Cardiac septum (tissue), 1 donor: ENCODE measurements around the gene ANKRD31. TPM values are rescaled to one million over a fixed set of nuclear protein-coding genes. Genes with fewer than 3 reads are reported as not detected.
"Not testable (repeated sequence)": the region's sequence is repeated elsewhere in the genome, so short reads cannot be mapped to it uniquely, and the experiment has no call there.

Experiments used
- DNase-seq: peaks from one replicate; pipeline ENCODE4 v3.0.0-alpha.2; 2020; ENCODE audit warnings: low spot score
- intact Hi-C: fragments of 100-400 bp; cut with DNase I; formaldehyde crosslinking; loops from one replicate; pipeline ENCODE4 v1.14.0; 2022
- total RNA-seq: library from RNA; stranded (reverse); fragmentation: NEBNext Ultra II Directional; extraction: Animal tissue kit (Norgen Biotek cat#: 25700); gene quantifications from one replicate; pipeline ENCODE4 v1.2.1, GENCODE V29; 2021
- donor health status: DM: no; HTN: no; CAD: no.

ANKRD31 gene
- total RNA-seq, 1 donor from 2014 or later: 0.13 TPM

DNA sequence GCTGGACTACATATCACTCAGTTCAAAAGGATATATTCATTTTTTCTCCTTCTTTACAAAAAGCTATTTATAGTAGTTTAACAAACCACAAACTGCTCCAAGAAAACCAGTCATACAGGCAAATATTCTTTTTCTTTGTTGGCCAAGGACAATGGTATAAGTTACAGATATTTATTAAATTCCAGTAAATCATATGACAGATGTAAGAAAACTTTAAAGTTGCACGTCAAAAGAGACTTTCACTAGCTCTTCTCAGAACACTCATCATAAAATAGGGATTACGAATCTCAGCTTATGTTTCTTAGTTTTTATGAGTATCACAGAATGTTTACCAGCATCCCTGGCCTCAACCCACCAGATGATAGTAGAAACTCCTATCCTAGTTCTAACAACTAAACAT is 67.2 kb downstream of the ANKRD31 start:
- DNase-seq: no peak
- intact Hi-C loops: no loop called here

DNA sequence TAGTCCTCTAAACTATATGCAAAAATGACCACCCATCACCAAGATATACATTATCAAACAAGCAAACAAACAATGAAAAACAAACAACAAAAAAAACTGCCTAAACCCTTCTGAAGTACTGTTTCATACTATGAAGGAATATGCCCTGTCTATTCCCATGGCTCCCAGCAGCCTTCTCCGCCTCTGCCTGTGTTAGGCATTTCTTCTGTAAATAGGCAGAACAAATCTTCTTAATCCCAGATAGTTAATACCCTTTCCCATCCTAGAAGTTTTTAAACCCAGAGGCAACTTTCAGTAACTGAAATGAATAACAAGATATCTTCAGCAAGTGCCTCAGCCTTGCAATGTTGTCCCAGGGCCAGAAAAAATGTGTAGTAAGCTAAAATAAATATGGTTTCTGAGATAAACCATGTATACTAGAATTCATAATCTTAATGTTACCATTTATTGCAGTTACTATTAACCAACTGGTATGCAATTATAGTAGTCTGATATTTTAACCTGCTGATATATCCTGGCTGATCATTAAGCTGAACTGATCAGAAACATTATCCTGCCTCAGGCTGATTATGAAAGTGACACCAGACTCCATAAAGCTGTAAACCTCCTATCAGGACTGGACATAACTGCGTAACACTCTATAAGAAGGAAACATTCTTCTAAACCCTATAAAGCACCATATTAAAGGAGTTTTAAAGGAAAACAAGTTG is 68.5 kb downstream of the ANKRD31 start:
- DNase-seq: no peak
- intact Hi-C loops: no loop called here

- intact Hi-C loops: no loop called here
- no peak for DNase-seq
Observed at GRCh38 chr5:75167345-75167744, 69.3 kb downstream of the ANKRD31 start.

DNA sequence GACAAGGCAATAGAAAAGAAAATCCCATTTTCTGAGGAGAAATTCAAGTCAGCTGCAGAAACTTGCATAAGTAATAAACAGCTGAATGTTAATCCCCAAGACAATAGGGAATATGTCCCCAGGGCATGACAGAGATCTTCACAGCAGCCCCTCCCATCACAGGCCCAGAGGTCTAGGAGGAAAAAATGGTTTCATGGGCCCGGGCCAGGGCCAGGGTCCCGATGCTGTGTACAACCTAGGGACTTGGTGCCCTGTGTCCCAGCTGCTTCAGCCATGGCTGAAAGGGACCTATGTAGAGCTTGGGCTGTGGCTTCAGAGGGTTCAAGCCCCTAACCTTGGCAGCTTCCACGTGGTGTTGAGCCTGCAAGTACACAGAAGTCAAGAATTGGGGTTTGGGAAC is 75.2 kb downstream of the ANKRD31 start:
- not testable (repeated sequence) for DNase-seq

GRCh38 chr5:75156585-75156984 is 80.1 kb downstream of the ANKRD31 start:
- DNase-seq: no peak
- intact Hi-C loops: no loop called here

More for the DNA sequence above, 75.2 kb downstream of the ANKRD31 start:
- intact Hi-C loops: not testable (repeated sequence)

GRCh38 chr5:75152860-75153259 is 83.8 kb downstream of the ANKRD31 start:
- no peak for DNase-seq
- intact Hi-C loops: no loop called here

DNA sequence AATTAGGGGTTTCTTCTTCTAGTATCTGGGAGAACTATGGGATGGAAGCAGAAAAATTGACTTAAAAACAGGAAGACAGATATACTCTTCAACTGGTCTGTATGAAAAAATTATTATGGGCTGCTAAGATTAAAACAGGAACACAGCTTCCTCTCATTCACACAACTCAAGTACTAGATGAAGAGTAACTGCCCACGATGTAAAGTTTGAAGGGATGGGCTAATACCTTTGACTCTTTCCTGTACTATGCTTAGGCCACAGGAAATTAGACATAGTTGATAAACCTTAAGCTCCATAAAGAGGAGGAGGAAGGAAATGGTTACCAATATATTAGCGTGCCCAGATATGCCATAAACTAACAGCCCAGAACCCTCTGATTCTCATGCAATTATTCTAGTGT is 88.6 kb downstream of the ANKRD31 start:
- intact Hi-C loops: no loop called here
- DNase-seq: no peak

DNA sequence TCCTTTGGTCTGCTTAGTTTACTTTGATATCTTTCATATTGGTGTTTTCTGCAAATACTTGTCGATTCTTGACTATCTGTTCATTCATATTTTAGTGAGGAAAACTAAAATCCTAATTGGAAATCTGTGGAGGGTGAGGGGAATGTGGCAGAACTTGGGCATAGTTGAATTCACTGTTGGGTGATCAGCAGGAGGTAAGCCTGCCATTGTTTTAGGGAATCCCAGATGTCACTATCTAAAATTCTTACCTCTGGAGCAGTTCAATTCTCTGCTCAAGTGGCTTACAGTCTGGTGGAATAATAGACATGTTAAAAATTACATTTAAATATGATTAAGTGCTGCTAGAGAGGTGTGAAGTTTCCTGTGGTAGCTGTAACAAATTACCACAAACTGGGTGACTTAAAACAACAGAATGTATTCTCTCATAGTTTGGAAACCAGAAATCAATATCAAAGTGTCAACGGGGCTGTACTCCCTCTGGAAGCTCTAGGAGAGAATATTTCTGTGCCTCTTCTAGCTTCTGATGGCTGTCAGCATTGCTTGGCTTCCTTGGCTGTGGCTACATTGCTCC is 94.0 kb downstream of the ANKRD31 start:
- intact Hi-C loops: no loop called here
- no peak for DNase-seq

- no peak for DNase-seq
- intact Hi-C loops: no loop called here
Observed at GRCh38 chr5:75140277-75140676, 96.4 kb downstream of the ANKRD31 start.

DNA sequence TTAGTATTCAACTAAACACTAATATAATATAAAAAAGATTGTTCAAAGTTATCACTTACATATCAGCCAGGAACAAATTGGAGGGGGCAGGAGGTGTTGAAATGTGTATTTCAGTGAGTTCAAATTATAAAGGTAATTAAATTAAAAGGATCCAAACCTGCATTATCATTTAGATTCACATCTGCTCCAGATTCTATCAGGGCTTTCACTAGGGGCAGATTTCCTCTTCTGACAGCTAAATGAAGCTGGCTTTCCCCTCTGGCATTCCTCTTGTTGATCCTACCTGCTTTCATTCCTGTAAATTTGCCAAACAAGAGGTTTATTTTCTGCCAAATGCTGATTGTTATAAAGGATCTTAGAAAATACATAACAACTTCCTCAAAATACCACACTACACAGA is 98.0 kb downstream of the ANKRD31 start:
- no peak for DNase-seq

DNA sequence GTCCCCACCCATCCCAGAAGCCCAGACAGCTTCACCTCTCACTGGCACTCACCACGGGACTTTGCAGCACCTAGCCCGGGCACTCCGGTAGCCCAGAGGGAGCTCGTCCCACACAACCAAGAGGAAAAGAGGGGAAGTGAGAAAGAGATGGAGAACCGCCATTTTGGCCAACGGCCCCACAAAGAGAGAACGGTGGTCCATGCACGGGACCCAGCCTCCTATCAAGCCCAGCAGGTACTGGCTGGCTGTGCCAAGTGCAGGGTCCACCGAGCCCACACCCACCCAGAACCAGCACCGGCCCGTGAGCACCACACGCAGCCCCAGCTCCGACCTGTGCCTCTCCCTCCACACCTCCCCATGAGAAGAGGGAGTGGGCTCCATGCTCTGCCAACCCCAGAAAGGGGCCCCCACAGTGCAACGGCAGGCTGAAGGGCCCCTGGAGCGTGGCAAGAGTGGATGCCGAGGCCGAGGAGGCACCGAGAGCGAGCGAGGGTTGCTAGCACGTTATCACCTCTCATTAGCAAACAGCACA is 105.8 kb downstream of the ANKRD31 start:
- intact Hi-C loops: no loop called here
- no peak for DNase-seq

More for the DNA sequence above, 98.0 kb downstream of the ANKRD31 start:
- intact Hi-C loops: no loop called here

DNA sequence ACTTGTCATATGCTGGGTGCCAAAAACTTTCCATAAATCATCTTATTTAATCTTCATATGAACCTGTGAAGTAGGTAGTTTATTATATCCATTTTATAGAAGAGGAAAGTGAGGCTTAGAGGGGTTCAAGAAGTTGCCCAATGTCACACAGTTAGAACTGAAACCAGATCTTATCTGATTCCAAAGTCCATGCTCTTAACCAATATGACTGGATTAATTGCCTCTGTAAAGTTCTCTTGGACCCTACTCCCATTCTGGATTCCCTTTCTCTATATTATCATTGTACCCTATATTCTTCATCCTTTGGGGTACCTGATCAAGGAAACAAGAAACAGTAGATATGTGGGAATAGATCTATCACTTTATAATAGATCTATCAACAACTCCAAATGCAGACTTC is 119.8 kb downstream of the ANKRD31 start:
- intact Hi-C loops: no loop called here

DNA sequence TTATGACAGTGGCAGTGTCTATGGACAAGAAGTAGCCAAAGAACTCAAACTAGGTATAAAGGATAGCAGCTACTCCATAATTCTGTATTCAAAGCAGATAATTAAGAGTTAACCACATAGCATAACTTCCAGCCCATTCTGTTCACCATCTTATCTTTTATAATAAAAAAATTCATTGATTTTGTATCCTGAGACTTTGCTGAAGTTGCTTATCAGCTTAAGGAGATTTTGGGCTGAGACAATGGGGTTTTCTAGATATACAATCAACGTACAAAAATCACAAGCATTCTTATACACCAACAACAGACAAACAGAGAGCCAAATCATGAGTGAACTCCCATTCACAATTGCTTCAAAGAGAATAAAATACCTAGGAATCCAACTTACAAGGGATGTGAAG is 122.4 kb downstream of the ANKRD31 start:
- DNase-seq, intact Hi-C loops: not testable (repeated sequence)

More for the DNA sequence above, 119.8 kb downstream of the ANKRD31 start:
- no peak for DNase-seq

DNA sequence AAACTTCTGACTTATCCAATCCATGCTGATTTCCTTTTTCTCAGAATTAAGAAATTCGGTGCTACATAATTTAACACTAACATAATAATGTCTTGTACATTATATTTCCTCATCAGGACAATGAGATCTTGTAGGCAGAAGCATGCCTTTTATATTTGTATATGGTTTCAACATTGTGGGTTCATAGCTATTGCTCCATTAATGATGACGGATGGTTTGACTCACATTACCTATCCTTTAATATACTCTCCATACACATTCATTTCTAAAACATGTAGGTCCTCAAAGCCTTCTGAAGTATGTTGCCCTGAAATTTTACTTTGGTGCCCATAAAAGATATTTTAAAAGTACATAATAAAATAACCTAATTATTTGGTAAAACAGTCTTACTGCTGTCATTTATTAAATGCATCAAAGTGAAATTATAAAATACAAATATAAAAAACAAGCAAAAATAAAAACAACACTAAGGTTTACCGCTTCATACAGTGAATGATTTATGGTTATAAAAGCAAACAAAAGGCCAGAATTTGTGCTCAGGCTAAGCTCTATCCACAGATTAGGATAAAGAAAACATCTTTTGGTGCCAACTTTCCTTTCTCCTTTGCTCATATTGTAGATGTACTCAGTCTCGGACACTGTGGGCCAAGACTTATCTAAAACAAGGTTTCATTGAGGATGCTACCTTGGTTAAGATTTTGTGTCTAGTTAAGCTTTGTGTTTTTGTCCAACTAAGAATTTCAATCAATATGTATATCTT is 123.1 kb downstream of the ANKRD31 start:
- intact Hi-C loops: no loop called here
- DNase-seq: no peak

GRCh38 chr5:75108931-75109596 is 127.6 kb downstream of the ANKRD31 start:
- intact Hi-C loops: no loop called here
- DNase-seq: no peak

DNA sequence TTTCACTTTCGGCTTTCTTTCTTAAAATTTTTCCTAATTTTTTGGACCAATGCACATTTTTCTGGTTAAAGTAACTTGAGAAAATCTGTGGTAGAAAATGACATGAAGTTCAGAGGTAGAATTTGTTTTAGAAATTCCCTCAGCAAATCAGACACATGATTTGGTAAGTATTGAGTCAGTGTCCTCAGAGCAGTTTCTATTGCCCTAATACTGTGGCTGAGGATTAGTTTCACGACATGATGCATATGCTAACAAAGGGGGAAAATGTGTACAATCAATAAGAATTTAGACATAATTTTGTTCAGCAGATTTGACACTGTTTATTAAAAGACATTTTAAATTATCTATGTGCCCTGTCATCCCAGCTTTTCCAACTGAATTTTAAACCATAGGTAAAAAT is 128.2 kb downstream of the ANKRD31 start:
- intact Hi-C loops: no loop called here
- no peak for DNase-seq

DNA sequence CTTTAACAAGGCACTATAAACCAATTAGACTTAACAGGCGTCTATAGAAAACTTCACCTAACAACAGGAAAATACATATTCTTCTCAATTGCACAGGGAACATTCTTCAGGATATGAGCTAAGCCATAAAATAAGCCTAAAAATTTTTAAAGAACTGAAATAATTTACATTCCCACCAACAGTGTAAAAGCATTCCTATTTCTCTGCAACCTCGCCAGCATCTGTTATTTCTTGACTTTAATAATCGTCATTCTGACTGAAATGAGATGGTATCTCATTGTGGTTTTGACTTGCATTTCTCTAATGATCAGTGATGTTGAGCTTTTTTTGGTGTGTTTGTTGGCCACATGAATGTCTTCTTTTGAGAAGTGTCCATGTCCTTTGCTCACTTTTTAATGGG is 140.7 kb downstream of the ANKRD31 start:
- intact Hi-C loops, DNase-seq: not testable (repeated sequence)

- DNase-seq: no peak
- intact Hi-C loops: no loop called here
Observed at GRCh38 chr5:75091597-75091996, 145.1 kb downstream of the ANKRD31 start.

DNA sequence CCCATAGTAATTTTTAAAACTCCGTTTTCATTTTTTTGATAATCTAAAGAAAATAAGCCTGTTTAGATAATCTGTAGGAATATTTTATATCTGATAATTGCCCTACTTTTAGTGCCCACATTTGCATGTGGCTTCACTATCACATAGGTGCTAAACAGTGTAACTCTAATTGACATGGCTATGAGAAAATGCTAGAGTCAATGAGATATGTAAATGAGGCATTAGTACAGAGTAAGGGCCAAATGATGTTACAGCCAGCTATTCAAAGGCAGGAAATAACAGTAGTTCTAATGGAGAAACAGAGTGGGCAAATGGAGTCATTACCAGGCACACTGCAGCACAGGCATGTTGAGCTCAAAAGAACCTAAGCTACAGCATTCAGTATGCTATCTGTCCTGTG is 147.0 kb downstream of the ANKRD31 start:
- no peak for DNase-seq
- intact Hi-C loops: no loop called here

DNA sequence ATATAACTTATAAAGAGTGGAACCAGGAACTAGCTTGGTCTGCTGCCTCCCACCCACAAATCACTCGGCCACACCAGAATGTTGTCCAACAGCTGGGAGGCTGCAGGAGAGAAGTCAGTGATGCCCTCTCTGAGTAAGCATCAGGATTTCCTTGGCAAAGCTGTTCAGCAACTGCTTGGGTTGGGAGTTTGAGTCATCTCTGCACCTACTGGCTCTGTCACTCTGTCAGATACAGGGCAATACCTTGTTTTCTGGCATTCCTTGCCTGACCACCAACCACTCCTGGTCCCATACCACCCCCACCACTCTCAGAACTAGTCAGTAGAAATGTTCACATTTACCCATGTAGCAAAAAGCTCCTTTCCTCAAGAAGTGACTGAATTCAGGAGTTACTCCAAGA is 147.5 kb downstream of the ANKRD31 start:
- DNase-seq: no peak
- intact Hi-C loops: no loop called here
